ENCODE results near the gene CLSTN3. TPM values are rescaled to one million over a fixed set of nuclear protein-coding genes. Genes with fewer than 3 reads are reported as not detected.

Gene CLSTN3
- polyA plus RNA-seq, 2 of the 4 experiments (the other 2 are of a cell fraction) = 17.4 to 24.9 TPM

DNA sequence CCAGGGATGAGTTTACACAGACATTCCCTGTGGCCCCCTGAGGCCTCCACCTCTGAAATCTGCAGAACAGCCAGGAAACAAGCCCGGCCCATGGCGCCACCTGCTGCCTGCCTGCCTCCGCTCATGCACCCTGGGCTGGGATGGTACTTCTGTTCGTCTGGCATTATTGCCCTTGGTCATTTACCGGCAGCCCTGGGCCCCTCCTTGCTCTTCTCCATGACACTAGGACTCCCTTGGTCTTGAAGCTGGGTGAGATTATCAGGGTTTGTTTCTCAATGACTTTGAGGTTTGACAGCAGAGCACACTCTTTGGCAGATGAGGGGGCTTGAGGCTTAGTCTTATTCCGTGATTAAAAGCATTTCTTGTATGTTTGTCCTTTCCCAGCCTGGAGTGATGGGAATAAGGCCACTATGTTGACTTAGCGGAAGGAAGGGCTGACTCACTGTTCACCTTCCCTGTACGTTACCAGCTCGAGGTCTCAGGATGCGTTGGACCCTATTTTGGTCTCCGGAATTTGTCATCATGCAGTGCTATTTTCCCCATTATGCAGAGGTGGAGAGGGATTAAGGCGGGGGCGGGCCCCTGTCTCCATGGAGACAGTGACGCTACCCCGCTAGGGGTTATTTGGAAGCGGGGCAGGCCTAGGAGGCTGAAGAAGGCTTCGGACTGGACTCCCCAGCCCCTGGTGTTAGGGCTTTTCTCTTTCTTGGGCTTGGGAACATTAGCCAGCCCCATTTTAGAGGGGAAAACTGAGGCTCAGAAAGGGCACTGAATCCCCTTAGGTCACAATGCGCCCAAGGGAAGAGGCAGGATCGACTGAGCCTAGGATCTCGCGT lies 58.6 kb downstream of the CLSTN3 start (continued):
- TF ChIP-seq, protein P1, sequence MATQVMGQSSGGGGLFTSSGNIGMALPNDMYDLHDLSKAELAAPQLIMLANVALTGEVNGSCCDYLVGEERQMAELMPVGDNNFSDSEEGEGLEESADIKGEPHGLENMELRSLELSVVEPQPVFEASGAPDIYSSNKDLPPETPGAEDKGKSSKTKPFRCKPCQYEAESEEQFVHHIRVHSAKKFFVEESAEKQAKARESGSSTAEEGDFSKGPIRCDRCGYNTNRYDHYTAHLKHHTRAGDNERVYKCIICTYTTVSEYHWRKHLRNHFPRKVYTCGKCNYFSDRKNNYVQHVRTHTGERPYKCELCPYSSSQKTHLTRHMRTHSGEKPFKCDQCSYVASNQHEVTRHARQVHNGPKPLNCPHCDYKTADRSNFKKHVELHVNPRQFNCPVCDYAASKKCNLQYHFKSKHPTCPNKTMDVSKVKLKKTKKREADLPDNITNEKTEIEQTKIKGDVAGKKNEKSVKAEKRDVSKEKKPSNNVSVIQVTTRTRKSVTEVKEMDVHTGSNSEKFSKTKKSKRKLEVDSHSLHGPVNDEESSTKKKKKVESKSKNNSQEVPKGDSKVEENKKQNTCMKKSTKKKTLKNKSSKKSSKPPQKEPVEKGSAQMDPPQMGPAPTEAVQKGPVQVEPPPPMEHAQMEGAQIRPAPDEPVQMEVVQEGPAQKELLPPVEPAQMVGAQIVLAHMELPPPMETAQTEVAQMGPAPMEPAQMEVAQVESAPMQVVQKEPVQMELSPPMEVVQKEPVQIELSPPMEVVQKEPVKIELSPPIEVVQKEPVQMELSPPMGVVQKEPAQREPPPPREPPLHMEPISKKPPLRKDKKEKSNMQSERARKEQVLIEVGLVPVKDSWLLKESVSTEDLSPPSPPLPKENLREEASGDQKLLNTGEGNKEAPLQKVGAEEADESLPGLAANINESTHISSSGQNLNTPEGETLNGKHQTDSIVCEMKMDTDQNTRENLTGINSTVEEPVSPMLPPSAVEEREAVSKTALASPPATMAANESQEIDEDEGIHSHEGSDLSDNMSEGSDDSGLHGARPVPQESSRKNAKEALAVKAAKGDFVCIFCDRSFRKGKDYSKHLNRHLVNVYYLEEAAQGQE (IDR thresholded peaks at IDR 0.05) = no peak
- no peak for TF ChIP-seq POLR2A (IDR thresholded peaks at IDR 0.05; ENCODE audit: low read length)
- TF ChIP-seq SMC3 (IDR thresholded peaks at IDR 0.05) = peak; percentile 58
- TF ChIP-seq, protein P2, sequence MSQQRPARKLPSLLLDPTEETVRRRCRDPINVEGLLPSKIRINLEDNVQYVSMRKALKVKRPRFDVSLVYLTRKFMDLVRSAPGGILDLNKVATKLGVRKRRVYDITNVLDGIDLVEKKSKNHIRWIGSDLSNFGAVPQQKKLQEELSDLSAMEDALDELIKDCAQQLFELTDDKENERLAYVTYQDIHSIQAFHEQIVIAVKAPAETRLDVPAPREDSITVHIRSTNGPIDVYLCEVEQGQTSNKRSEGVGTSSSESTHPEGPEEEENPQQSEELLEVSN (IDR thresholded peaks at IDR 0.05; ENCODE audit: borderline replicate concordance, low read depth) = 0 out of 2 replicates have a peak, but pooled peaks have one; percentile 50
- no peak for TF ChIP-seq EHF (CRISPR knock-in tag; IDR thresholded peaks at IDR 0.05)
- no peak for TF ChIP-seq ZFP36 (IDR thresholded peaks at IDR 0.05; ENCODE audit: borderline replicate concordance, partially characterized antibody)
- no peak for TF ChIP-seq MAFK (IDR thresholded peaks at IDR 0.05; ENCODE audit: partially characterized antibody)
- TF ChIP-seq, protein P3, sequence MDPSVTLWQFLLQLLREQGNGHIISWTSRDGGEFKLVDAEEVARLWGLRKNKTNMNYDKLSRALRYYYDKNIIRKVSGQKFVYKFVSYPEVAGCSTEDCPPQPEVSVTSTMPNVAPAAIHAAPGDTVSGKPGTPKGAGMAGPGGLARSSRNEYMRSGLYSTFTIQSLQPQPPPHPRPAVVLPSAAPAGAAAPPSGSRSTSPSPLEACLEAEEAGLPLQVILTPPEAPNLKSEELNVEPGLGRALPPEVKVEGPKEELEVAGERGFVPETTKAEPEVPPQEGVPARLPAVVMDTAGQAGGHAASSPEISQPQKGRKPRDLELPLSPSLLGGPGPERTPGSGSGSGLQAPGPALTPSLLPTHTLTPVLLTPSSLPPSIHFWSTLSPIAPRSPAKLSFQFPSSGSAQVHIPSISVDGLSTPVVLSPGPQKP (IDR thresholded peaks at IDR 0.05; ENCODE audit: low read depth, low read length) = no peak
- TF ChIP-seq ESRRA (IDR thresholded peaks at IDR 0.05; ENCODE audit: borderline replicate concordance, low read length) = no peak
- TF ChIP-seq TFCP2L1 (CRISPR knock-in tag; IDR thresholded peaks at IDR 0.05) = no peak
- TF ChIP-seq HOXA7 (CRISPR knock-in tag; IDR thresholded peaks at IDR 0.05) = no peak
- TF ChIP-seq MAZ (IDR thresholded peaks at IDR 0.05; ENCODE audit: borderline replicate concordance, low read depth, low read length) = no peak
- TF ChIP-seq FOXS1 (CRISPR knock-in tag; IDR thresholded peaks at IDR 0.05) = no peak
- no peak for TF ChIP-seq KDM5A (IDR thresholded peaks at IDR 0.05)
- no peak for TF ChIP-seq HDAC2 (IDR thresholded peaks at IDR 0.05)
- TF ChIP-seq RCOR1 (IDR thresholded peaks at IDR 0.05; ENCODE audit: low read depth, low read length) = no peak
- TF ChIP-seq GATA3 (IDR thresholded peaks at IDR 0.05; ENCODE audit: borderline replicate concordance) = no peak
- 0 out of 2 replicates have a peak, but pooled peaks have one; percentile 45 for TF ChIP-seq RFX5 (IDR thresholded peaks at IDR 0.05)
- no peak for TF ChIP-seq CHD4 (IDR thresholded peaks at IDR 0.05; ENCODE audit: borderline replicate concordance)
- TF ChIP-seq, protein P4, sequence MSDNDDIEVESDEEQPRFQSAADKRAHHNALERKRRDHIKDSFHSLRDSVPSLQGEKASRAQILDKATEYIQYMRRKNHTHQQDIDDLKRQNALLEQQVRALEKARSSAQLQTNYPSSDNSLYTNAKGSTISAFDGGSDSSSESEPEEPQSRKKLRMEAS (IDR thresholded peaks at IDR 0.05) = peak; percentile 2; the same call in 1 of the 2 replicates
- TF ChIP-seq, protein P5, sequence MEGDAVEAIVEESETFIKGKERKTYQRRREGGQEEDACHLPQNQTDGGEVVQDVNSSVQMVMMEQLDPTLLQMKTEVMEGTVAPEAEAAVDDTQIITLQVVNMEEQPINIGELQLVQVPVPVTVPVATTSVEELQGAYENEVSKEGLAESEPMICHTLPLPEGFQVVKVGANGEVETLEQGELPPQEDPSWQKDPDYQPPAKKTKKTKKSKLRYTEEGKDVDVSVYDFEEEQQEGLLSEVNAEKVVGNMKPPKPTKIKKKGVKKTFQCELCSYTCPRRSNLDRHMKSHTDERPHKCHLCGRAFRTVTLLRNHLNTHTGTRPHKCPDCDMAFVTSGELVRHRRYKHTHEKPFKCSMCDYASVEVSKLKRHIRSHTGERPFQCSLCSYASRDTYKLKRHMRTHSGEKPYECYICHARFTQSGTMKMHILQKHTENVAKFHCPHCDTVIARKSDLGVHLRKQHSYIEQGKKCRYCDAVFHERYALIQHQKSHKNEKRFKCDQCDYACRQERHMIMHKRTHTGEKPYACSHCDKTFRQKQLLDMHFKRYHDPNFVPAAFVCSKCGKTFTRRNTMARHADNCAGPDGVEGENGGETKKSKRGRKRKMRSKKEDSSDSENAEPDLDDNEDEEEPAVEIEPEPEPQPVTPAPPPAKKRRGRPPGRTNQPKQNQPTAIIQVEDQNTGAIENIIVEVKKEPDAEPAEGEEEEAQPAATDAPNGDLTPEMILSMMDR (IDR thresholded peaks at IDR 0.05) = peak; percentile 58
- no peak for TF ChIP-seq MYC (IDR thresholded peaks at IDR 0.05; ENCODE audit: borderline replicate concordance, low read length)
- TF ChIP-seq, protein P6, sequence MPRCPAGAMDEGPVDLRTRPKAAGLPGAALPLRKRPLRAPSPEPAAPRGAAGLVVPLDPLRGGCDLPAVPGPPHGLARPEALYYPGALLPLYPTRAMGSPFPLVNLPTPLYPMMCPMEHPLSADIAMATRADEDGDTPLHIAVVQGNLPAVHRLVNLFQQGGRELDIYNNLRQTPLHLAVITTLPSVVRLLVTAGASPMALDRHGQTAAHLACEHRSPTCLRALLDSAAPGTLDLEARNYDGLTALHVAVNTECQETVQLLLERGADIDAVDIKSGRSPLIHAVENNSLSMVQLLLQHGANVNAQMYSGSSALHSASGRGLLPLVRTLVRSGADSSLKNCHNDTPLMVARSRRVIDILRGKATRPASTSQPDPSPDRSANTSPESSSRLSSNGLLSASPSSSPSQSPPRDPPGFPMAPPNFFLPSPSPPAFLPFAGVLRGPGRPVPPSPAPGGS (IDR thresholded peaks at IDR 0.05) = no peak
- no peak for TF ChIP-seq FOSL2 (IDR thresholded peaks at IDR 0.05)
- peak; percentile 34 for TF ChIP-seq FOSL2 (CRISPR knock-in tag; IDR thresholded peaks at IDR 0.05)
- TF ChIP-seq CBX8 (IDR thresholded peaks at IDR 0.05) = no peak
- TF ChIP-seq CBX2 (IDR thresholded peaks at IDR 0.05; ENCODE audit: borderline replicate concordance, low read depth) = no peak
- TF ChIP-seq HOXB13 (CRISPR knock-in tag; IDR thresholded peaks at IDR 0.05; ENCODE audit: low read depth) = no peak
- TF ChIP-seq, protein P7, sequence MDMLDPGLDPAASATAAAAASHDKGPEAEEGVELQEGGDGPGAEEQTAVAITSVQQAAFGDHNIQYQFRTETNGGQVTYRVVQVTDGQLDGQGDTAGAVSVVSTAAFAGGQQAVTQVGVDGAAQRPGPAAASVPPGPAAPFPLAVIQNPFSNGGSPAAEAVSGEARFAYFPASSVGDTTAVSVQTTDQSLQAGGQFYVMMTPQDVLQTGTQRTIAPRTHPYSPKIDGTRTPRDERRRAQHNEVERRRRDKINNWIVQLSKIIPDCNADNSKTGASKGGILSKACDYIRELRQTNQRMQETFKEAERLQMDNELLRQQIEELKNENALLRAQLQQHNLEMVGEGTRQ (IDR thresholded peaks at IDR 0.05) = no peak
- TF ChIP-seq SREBF2 (IDR thresholded peaks at IDR 0.05) = no peak
- TF ChIP-seq NPAS2 (CRISPR knock-in tag; IDR thresholded peaks at IDR 0.05; ENCODE audit: borderline replicate concordance) = no peak
- TF ChIP-seq TP53 (CRISPR knock-in tag; IDR thresholded peaks at IDR 0.05) = no peak
- TF ChIP-seq, protein P8, sequence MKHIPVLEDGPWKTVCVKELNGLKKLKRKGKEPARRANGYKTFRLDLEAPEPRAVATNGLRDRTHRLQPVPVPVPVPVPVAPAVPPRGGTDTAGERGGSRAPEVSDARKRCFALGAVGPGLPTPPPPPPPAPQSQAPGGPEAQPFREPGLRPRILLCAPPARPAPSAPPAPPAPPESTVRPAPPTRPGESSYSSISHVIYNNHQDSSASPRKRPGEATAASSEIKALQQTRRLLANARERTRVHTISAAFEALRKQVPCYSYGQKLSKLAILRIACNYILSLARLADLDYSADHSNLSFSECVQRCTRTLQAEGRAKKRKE (CRISPR knock-in tag; IDR thresholded peaks at IDR 0.05; ENCODE audit: low read depth) = no peak
